Measurements from ENCODE around the gene TMEM174. TPM values are rescaled to one million over a fixed set of nuclear protein-coding genes. Genes with fewer than 3 reads are reported as not detected.

Gene TMEM174
- total RNA-seq, result not detected in 2 replicates

GRCh38 chr5:73172951-73173350 is at the start of gene TMEM174:
TMEM174 (plus strand) TSS chr5:73173193; CDS start chr5:73173244, 51 bp downstream.

Other genes with a start within 250 kb of the TMEM174 start
- 7.4 and 8.4 TPM in 2 replicates for gene FCHO2, start 217.2 kb upstream of the TMEM174 start, total RNA-seq
- gene TMEM171, start 52.6 kb upstream of the TMEM174 start, total RNA-seq, result 9.9 and 12.5 TPM in 2 replicates

All from cardiac atrium fibroblast (primary cell).